BJ (cell line): Measurements from ENCODE around the gene PPHLN1. TPM values are rescaled to one million over a fixed set of nuclear protein-coding genes. Genes with fewer than 3 reads are reported as not detected.

Experiments used
- CTCF ChIA-PET: fragments of 350-600 bp; formaldehyde crosslinking; extraction: SDS; loops from one replicate; lab custom pipeline; 2021; ENCODE audit warnings: antibody characterized with exemption, inconsistent platforms; lab: Yijun Ruan, JAX
- POLR2A ChIA-PET: fragments of 300-600 bp; sonication (Branson Sonifier 250); formaldehyde crosslinking; extraction: SDS; loops from one replicate; lab custom pipeline; 2021; ENCODE audit warnings: antibody characterized with exemption; lab: Charles Lee
- DNase-seq: peaks from one replicate; pipeline ENCODE4 v3.0.0-alpha.2; 2011; ENCODE audit warnings: low read depth
- H3K27me3 ChIP-seq: 2 replicates; pipeline ENCODE4 v1.6.0; 2011; ENCODE audit warnings: low read length; ENCODE audit not compliant: control insufficient read depth, insufficient read depth
- H3K36me3 ChIP-seq: 2 replicates; pipeline ENCODE4 v1.5.1; 2011; ENCODE audit warnings: low read length; ENCODE audit not compliant: control insufficient read depth, insufficient read depth
- H3K4me3 ChIP-seq: 2 replicates; pipeline ENCODE4 v1.5.1; 2011; ENCODE audit warnings: low read depth, mild to moderate bottlenecking, control low read depth, low read length
- polyA plus RNA-seq: library from polyadenylated mRNA; depleted of rRNA; stranded (reverse); fragments of >200 nt; gene quantifications from 2 replicates; pipeline ENCODE4 v1.2.3, GENCODE V29; 2011
- TF ChIP-seq, protein P1 (sequence below): IDR thresholded peaks from 2 replicates; pipeline ENCODE4 v1.5.1; 2011; ENCODE audit warnings: low read depth, mild to moderate bottlenecking, control low read depth, inconsistent platforms, low read length, moderate library complexity; ENCODE audit not compliant: insufficient read depth

PPHLN1 gene
- polyA plus RNA-seq, 1 experiment: 29.1 TPM

DNA sequence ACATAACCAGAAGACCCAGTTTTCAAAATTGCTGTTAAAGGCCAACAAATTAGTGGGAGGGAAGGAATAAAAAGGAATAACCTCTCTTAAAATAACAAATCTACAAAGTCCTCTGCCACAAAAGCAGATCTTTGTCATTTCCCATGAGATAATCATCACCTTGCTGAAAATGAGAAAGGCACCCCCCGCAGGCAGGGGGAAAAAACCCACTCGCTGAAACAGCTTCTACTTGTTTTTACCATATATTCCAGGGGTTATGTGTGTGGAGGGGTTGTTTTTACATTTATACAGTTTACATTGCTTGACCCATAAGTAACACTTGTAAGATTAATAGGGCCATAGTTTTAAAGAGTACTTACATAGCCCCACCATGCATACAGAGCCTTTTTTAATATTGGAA is 132.6 kb downstream of the PPHLN1 start:
- Histone ChIP-seq H3K27me3 (no peaks in the 10 kb centered on the region), H3K36me3 (peaks cover 8% of the 10 kb centered on the region), H3K4me3 (no peak overlapping the region)
- TF ChIP-seq, protein P1, sequence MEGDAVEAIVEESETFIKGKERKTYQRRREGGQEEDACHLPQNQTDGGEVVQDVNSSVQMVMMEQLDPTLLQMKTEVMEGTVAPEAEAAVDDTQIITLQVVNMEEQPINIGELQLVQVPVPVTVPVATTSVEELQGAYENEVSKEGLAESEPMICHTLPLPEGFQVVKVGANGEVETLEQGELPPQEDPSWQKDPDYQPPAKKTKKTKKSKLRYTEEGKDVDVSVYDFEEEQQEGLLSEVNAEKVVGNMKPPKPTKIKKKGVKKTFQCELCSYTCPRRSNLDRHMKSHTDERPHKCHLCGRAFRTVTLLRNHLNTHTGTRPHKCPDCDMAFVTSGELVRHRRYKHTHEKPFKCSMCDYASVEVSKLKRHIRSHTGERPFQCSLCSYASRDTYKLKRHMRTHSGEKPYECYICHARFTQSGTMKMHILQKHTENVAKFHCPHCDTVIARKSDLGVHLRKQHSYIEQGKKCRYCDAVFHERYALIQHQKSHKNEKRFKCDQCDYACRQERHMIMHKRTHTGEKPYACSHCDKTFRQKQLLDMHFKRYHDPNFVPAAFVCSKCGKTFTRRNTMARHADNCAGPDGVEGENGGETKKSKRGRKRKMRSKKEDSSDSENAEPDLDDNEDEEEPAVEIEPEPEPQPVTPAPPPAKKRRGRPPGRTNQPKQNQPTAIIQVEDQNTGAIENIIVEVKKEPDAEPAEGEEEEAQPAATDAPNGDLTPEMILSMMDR: no peak
- POLR2A ChIA-PET: no interaction called here
- CTCF ChIA-PET: no interaction called here
- no peak for DNase-seq

DNA sequence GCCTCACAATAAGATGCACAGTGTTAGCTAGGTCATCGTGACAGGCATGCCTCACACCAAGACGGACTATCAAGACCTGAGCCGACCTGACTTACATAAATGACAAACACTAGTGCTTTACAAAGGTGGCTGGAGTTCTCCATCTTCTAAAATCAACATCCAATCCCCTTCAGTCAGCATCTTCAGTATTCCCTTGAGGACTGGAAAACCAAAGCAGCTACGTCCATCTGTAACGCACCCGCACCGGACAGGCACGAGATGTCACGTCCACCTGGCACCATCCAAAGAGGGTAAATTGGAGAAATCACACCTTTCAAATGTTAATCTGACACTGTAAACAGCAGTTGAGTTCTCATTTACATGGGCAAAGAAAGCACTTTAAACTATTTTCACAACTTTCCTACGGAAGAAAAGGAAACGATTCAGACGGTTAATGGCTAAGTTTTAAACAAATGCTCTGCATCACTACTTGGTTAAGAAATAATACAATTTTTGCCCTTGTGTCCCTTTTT is 133.4 kb downstream of the PPHLN1 start:
- no peaks in the 10 kb centered on the region for H3K27me3 ChIP-seq
- H3K36me3 ChIP-seq: peaks cover 10% of the 10 kb centered on the region
- no peak for DNase-seq
- TF ChIP-seq, protein P1: no peak
- POLR2A ChIA-PET: no interaction called here
- no peak overlapping the region for H3K4me3 ChIP-seq
- CTCF ChIA-PET: interaction anchor here (0.5 kb wide), 1 partner anchor 330 kb away, joined by 3 read pairs; no protein-coding TSS in a partner anchor

DNA sequence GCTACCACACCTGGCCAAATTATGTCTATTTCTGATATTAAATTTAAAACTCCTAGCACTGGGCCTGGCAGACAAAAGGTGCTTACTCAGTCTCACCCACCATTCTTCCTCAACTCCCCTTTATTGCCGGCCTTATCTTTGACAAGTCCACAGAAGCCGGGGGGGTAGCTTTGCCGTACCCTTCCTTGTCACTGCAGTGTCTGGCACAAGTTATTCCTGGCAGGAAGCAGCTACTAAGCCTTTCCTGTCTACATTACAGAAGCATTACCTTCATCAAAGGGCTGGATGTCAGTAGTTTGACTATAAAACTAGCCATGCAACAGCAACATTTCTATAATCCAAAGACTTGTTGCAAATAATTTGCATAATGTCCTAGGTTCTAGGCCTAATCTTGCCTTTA is 136.5 kb downstream of the PPHLN1 start:
- POLR2A ChIA-PET: no interaction called here
- TF ChIP-seq, protein P1: no peak
- no peak for DNase-seq
- Histone ChIP-seq H3K27me3 (no peaks in the 10 kb centered on the region), H3K36me3 (peaks cover 19% of the 10 kb centered on the region), H3K4me3 (no peak overlapping the region)
- CTCF ChIA-PET: interaction anchor here (0.8 kb wide), 1 partner anchor 20 kb away, joined by 3 read pairs; no protein-coding TSS in a partner anchor

DNA sequence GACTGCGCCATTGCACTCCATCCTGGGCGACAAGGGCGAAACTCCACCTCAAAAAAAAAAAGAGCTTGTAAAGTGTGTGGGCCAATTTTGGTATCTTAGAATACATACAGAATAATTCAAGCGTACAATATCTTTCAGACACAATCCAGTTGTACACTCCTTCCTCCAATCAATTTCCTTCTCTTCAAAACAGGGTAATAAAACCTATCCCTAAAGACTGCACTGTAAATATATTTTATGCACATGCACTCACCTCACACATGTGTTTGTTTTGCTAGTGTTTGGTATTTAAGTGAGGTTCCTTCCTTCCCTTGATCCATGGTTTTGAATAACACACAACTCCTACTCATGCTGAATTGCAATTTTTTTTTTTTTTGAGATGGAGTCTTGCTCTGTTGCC is 137.7 kb downstream of the PPHLN1 start:
- Histone ChIP-seq H3K36me3 (peaks cover 20% of the 10 kb centered on the region), H3K27me3 (no peaks in the 10 kb centered on the region), H3K4me3 (no peak overlapping the region)
- DNase-seq: no peak
- CTCF ChIA-PET: no interaction called here
- POLR2A ChIA-PET: no interaction called here
- TF ChIP-seq, protein P1: no peak

DNA sequence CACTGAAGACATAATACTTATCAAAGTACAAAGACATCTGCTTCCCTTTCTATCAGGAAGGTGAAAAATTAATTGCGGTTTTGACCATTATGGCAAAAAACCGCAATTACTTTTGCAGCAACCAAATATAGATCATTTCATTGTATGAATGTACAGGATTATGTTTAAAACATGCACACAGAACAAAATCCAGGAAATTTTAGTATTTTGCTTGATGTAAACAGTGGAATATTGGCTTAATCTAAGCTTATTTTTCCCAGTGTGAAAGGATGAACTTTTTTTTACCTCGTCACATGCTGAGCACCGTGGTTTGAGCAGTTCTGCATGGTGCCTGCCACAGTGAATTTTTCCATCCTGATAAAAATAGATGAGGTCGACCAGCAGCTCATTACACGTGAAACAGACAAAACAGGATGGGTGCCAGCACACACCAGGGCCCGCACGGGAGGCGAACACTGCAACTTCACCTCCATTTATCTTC is 142.4 kb downstream of the PPHLN1 start:
- no peak for DNase-seq
- peaks cover 19% of the 10 kb centered on the region for H3K36me3 ChIP-seq

More for the DNA sequence above, 142.4 kb downstream of the PPHLN1 start:
- Histone ChIP-seq H3K4me3 (no peak overlapping the region), H3K27me3 (no peaks in the 10 kb centered on the region)
- CTCF ChIA-PET: interaction anchor here (1.5 kb wide), 1 partner anchor 15 kb away, joined by 6 read pairs; no protein-coding TSS in a partner anchor
- POLR2A ChIA-PET: interaction anchor here (0.6 kb wide), 1 partner anchor 337 kb away, joined by 3 read pairs; no protein-coding TSS in a partner anchor
- TF ChIP-seq, protein P1: no peak
